ENCODE results near the gene GPR137B. TPM values are rescaled to one million over a fixed set of nuclear protein-coding genes. Genes with fewer than 3 reads are reported as not detected.

Gene GPR137B
- total and polyA plus RNA-seq, 2 of the 8 experiments (the other 6 are each of a cell fraction or from before 2014, with no cell fraction given): 6.9 to 7.7 TPM

DNA sequence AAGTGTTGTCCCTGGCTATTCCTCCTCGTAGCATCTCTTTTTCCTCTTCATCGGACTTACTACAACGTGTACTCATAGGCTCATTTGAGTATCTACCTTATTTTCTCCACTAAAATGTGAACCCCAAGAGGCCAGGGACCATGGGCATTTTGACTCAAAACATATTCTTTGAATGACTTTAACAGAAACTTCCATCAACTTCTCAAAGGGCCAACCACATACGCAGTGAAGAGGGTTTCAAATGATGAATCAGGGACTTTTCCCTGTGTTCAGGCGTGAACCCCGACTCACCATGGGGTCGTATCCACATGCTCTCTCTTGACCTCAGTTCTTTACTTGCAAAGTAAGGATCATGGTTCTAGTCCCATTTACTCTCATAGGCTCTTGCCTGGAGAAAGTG lies 20.2 kb upstream of the GPR137B start:
- H4K8ac ChIP-seq (ENCODE audit: extremely low read depth, insufficient read depth, low read length): no peak overlapping the region
- H3K79me1 ChIP-seq (ENCODE audit: low read depth, low read length): no peaks in the 10 kb centered on the region
- H3K4me2 ChIP-seq (ENCODE audit: insufficient read depth in 1 of 2, low read depth in 2 of 2, low read length in 2 of 2): no peak overlapping the region
- no peak overlapping the region for H2BK5ac ChIP-seq (ENCODE audit: low read depth, low read length)
- H3K56ac ChIP-seq (replicated peaks; ENCODE audit: insufficient read length, low read depth, low read length): no peak overlapping the region
- H3K9me3 ChIP-seq (ENCODE audit: insufficient read depth in 2 of 2, low read depth in 1 of 2, low read length in 1 of 2): no peaks in the 10 kb centered on the region
- H3K27ac ChIP-seq (ENCODE audit: low read depth, low read length): no peak overlapping the region
- H3K14ac ChIP-seq (ENCODE audit: insufficient read length): no peak overlapping the region
- H2BK20ac ChIP-seq (ENCODE audit: low read length): no peak overlapping the region
- no peak overlapping the region for H3K4ac ChIP-seq (replicated peaks; ENCODE audit: insufficient read length, low read depth, low read length)
- no peak overlapping the region for H2AFZ ChIP-seq (ENCODE audit: low read length)
- H3K23me2 ChIP-seq (ENCODE audit: low read depth, low read length): no peaks in the 10 kb centered on the region
- no peak for FAIRE-seq
- H2BK15ac ChIP-seq (ENCODE audit: low read length): no peak overlapping the region
- POLR2A ChIA-PET (ENCODE audit: partially characterized antibody): no interaction called here
- no peaks in the 10 kb centered on the region for H3K4me1 ChIP-seq (replicated peaks in 1 of 4; ENCODE audit: control insufficient read depth in 3 of 4, insufficient read depth in 4 of 4, low read length in 3 of 4)
- H4K5ac ChIP-seq (ENCODE audit: insufficient read length, low read depth, low read length): no peak overlapping the region
- no peaks in the 10 kb centered on the region for H3K27me3 ChIP-seq (replicated peaks in 1 of 4; ENCODE audit: control insufficient read depth in 3 of 4, extremely low read depth in 1 of 4, insufficient read depth in 3 of 4, low read length in 3 of 4)
- no peak overlapping the region for H2BK120ac ChIP-seq (replicated peaks; ENCODE audit: low read depth, low read length)
- no peak overlapping the region for H2AK5ac ChIP-seq (ENCODE audit: low read depth, low read length)
- no peak overlapping the region for H3K4me3 ChIP-seq (ENCODE audit: extremely low read depth in 1 of 4, insufficient read depth in 2 of 4, low read depth in 3 of 4, low read length in 4 of 4)
- H3K9ac ChIP-seq (replicated peaks in 1 of 4; ENCODE audit: extremely low read depth in 1 of 4, low read depth in 3 of 4, low read length in 3 of 4): no peak overlapping the region
- CTCF ChIA-PET (ENCODE audit: partially characterized antibody): interaction anchor here (2.7 kb wide), 1 partner anchor 15 kb away, joined by 10 read pairs; no protein-coding TSS in a partner anchor
- H4K20me1 ChIP-seq (replicated peaks in 1 of 2; ENCODE audit: control insufficient read depth in 1 of 2, insufficient read depth in 2 of 2, low read length in 2 of 2): no peaks in the 10 kb centered on the region
- no peaks in the 10 kb centered on the region for H3K79me2 ChIP-seq (ENCODE audit: control insufficient read depth in 1 of 2, insufficient read depth in 2 of 2, low read length in 2 of 2)
- H4K91ac ChIP-seq (replicated peaks; ENCODE audit: insufficient read length, low read length): no peak overlapping the region
- 95% methylated on average over 7 of the region's 7 CpGs; no CpG with 5 or more reads in 1 of the 2 experiments for WGBS, 2 experiments (ENCODE audit: extremely low coverage in 1 of 2, insufficient coverage in 1 of 2, insufficient read length in 1 of 2, insufficient replicate concordance in 2 of 2, low coverage in 1 of 2, low lambda C conversion rate in 2 of 2, missing lambda C conversion rate in 1 of 2)
- DNase-seq (ENCODE audit: low read depth in 1 of 2, low spot score in 2 of 2): no peak
- H3K18ac ChIP-seq (ENCODE audit: extremely low read depth, low read length): no peak overlapping the region
- no peak overlapping the region for H3K23ac ChIP-seq (ENCODE audit: insufficient read length)
- H3K36me3 ChIP-seq (ENCODE audit: control insufficient read depth in 2 of 4, insufficient read depth in 4 of 4, low read length in 3 of 4): no peaks in the 10 kb centered on the region
- H2BK12ac ChIP-seq (ENCODE audit: low read depth, low read length): no peak overlapping the region
- TF ChIP-seq RAD21 (IDR thresholded peaks at IDR 0.05 in 1 of 2, conservative IDR thresholded peaks at IDR 0.05 in 1 of 2; ENCODE audit: low read depth in 2 of 2, low read length in 2 of 2) (no peak), ASH2L (IDR thresholded peaks at IDR 0.05; ENCODE audit: low read length) (no peak), CREB1 (IDR thresholded peaks at IDR 0.05) (no peak), EP300 (IDR thresholded peaks at IDR 0.05; ENCODE audit: borderline replicate concordance in 1 of 2, low read depth in 2 of 2, low read length in 2 of 2) (no peak), HDAC2 (IDR thresholded peaks at IDR 0.05; ENCODE audit: borderline replicate concordance in 1 of 2, low read depth in 2 of 2, low read length in 2 of 2) (no peak), POU5F1 (IDR thresholded peaks at IDR 0.05; ENCODE audit: low read depth, low read length) (no peak), KDM4A (IDR thresholded peaks at IDR 0.05; ENCODE audit: low read depth, low read length, severe bottlenecking) (no peak), RFX5 (IDR thresholded peaks at IDR 0.05; ENCODE audit: borderline replicate concordance, low read depth, low read length) (no peak), SIX5 (IDR thresholded peaks at IDR 0.05; ENCODE audit: low read depth, low read length) (no peak), EZH2 (IDR thresholded peaks at IDR 0.05; ENCODE audit: low read depth, low read length, severe bottlenecking) (no peak), SP1 (IDR thresholded peaks at IDR 0.05; ENCODE audit: low read depth, low read length) (no peak), ZNF274 (IDR thresholded peaks at IDR 0.05; ENCODE audit: borderline replicate concordance, extremely low read depth, low read length) (no peak), KDM1A (IDR thresholded peaks at IDR 0.05; ENCODE audit: borderline replicate concordance, low read length) (no peak)
